PC-9 (cell line): ENCODE results near the gene MYO3B.

Experiments
- EZH2 ChIP-seq: fragments of 200-600 bp; sonication (generic); IDR thresholded peaks from 2 replicates; pipeline ENCODE4 v1.8.0; 2017; ENCODE audit warnings: antibody characterized with exemption, low read depth
- TF ChIP-seq, protein P1 (sequence below): fragments of 200-600 bp; sonication (generic); conservative IDR thresholded peaks from 2 replicates; pipeline ENCODE4 v1.6.1; 2017; ENCODE audit warnings: mixed run types, antibody characterized with exemption, mild to moderate bottlenecking, moderate library complexity

DNA sequence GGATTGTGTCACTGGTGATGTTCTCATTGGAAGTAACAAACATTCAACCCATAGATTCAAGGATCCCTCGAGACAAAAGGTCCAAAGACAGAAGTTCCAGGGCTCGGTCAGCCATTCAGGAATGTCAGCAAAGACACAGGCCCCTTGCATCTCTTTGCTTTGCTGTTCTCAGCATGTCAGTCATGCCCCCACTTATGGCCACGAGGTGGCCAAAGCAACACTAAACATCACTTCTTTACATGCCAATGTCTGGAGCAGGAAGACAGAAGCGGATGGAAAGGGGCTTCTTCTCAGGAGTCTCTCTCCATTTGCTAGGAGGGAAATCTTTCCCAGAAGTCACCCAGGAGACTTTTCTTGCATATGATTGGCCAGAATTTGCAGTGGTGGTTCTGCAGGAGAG lies 345.6 kb downstream of the MYO3B start:
- TF ChIP-seq, protein P1, sequence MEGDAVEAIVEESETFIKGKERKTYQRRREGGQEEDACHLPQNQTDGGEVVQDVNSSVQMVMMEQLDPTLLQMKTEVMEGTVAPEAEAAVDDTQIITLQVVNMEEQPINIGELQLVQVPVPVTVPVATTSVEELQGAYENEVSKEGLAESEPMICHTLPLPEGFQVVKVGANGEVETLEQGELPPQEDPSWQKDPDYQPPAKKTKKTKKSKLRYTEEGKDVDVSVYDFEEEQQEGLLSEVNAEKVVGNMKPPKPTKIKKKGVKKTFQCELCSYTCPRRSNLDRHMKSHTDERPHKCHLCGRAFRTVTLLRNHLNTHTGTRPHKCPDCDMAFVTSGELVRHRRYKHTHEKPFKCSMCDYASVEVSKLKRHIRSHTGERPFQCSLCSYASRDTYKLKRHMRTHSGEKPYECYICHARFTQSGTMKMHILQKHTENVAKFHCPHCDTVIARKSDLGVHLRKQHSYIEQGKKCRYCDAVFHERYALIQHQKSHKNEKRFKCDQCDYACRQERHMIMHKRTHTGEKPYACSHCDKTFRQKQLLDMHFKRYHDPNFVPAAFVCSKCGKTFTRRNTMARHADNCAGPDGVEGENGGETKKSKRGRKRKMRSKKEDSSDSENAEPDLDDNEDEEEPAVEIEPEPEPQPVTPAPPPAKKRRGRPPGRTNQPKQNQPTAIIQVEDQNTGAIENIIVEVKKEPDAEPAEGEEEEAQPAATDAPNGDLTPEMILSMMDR: no peak
- no peak for TF ChIP-seq EZH2
